Measurements from ENCODE around the gene FOXP1. TPM values are rescaled to one million over a fixed set of nuclear protein-coding genes. Genes with fewer than 3 reads are reported as not detected.

FOXP1 gene
- total RNA-seq, 1 experiment from 2014 or later, result 75.3 TPM

DNA sequence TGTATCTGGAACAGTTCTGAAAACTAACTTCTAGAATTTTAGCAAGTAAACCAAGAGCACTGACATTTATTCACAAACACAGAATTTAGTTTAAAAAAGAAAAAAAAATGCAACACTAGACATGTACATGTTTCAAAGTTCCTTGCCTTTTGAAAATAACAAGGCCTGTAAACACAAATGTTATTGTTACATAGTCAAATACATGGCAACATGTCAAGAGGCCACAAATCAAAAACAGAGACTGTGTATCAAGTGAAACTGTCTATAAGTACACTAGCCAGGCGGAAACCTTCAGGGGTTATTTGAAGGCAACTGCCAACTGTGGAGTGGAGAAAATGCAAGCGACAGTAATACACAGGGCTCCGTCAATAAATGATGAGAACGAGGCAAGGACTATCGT lies 547.6 kb downstream of the FOXP1 start:
- no peak for DNase-seq
- WGBS (ENCODE audit: extremely low coverage, insufficient read length, low lambda C conversion rate), result no CpG with 5 or more reads among the region's 5 CpGs
- Histone ChIP-seq H2BK120ac (ENCODE audit: low read depth, low read length, poor library complexity, severe bottlenecking) (no peak overlapping the region), H3K27ac (ENCODE audit: insufficient read length, low read depth, low read length) (no peak overlapping the region), H3K23ac (ENCODE audit: insufficient read length, low read depth, low read length) (no peak overlapping the region), H2BK12ac (ENCODE audit: insufficient read length, low read depth, low read length) (no peak overlapping the region), H3K9me3 (ENCODE audit: control insufficient read depth, low read depth, low read length) (no peaks in the 10 kb centered on the region), H2AK5ac (ENCODE audit: insufficient read length, low read length) (no peak overlapping the region), H3K4ac (ENCODE audit: low read depth, low read length) (no peak overlapping the region), H3K9ac (ENCODE audit: extremely low read depth, insufficient read length, low read length) (no peak overlapping the region), H3K27me3 (ENCODE audit: insufficient read depth, low read length) (no peaks in the 10 kb centered on the region), H3K79me2 (ENCODE audit: insufficient read depth, low read length) (no peaks in the 10 kb centered on the region), H3K18ac (ENCODE audit: insufficient read length, low read depth, low read length) (no peak overlapping the region), H3T11ph (ENCODE audit: low read length) (no peak overlapping the region), H2BK15ac (ENCODE audit: low read depth, low read length) (no peak overlapping the region), H2BK20ac (ENCODE audit: low read depth, low read length, poor library complexity, severe bottlenecking) (no peak overlapping the region), H2AFZ (ENCODE audit: low read length) (no peak overlapping the region), H3K23me2 (ENCODE audit: insufficient read length, low read depth, low read length, poor library complexity, severe bottlenecking) (no peaks in the 10 kb centered on the region), H4K20me1 (ENCODE audit: control insufficient read depth, insufficient read depth, insufficient read length) (no peaks in the 10 kb centered on the region), H4K5ac (ENCODE audit: insufficient read length, low read depth, low read length) (no peak overlapping the region), H3K14ac (ENCODE audit: insufficient read depth, low read length) (no peak overlapping the region), H4K8ac (replicated peaks; ENCODE audit: insufficient read length, low read depth, low read length) (no peak overlapping the region), H3K56ac (ENCODE audit: insufficient read length, low read depth, low read length) (no peak overlapping the region), H3K4me1 (ENCODE audit: insufficient read depth, low read length) (no peaks in the 10 kb centered on the region; the same call in 1 of the 2 replicates), H3K4me2 (ENCODE audit: insufficient read depth, insufficient read length, low read length) (no peak overlapping the region), H4K91ac (ENCODE audit: insufficient read length, low read depth, low read length) (no peak overlapping the region), H2BK5ac (ENCODE audit: insufficient read length, low read length) (no peak overlapping the region), H3K79me1 (ENCODE audit: insufficient read depth, low read depth, low read length, poor library complexity, severe bottlenecking) (no peaks in the 10 kb centered on the region)
- Mint-ChIP-seq H3K27ac (no peak overlapping the region), H3K27me3 (ENCODE audit: low read depth) (no peaks in the 10 kb centered on the region), H3K9me3 (no peaks in the 10 kb centered on the region), H3K4me1 (peaks cover 24 to 30% of the 10 kb centered on the region in 2 experiments), H3K36me3 (ENCODE audit: insufficient read depth in 1 of 3, low read depth in 3 of 3) (peaks cover 6 to 35% (median 10%) of the 10 kb centered on the region in 3 experiments; a peak in 6 of 7 replicates), H3K4me3 (no peak overlapping the region)
- TF ChIP-seq CTCF (conservative IDR thresholded peaks at IDR 0.05), result no peak

All from H9 (cell line).